ENCODE data around the gene SLC6A19.
"Not testable (repeated sequence)": the region's sequence is repeated elsewhere in the genome, so short reads cannot be mapped to it uniquely, and the experiment has no call there.

SLC6A19 gene

GRCh38 chr5:1201327-1202025 lies at the start of gene SLC6A19:
TSS of gene SLC6A19 (plus strand) at chr5:1201595. CDS start at chr5:1201651, 56 bp downstream.
- no peak for DNase-seq

GRCh38 chr5:1152156-1152555 lies 49.2 kb upstream of the SLC6A19 start:
- no peak for DNase-seq

- no peak for DNase-seq
Measured at GRCh38 chr5:1152771-1153282, 48.6 kb upstream of the SLC6A19 start.

GRCh38 chr5:1153428-1153827 lies 48.0 kb upstream of the SLC6A19 start:
- no peak for DNase-seq

GRCh38 chr5:1155191-1156032 lies 46.0 kb upstream of the SLC6A19 start:
- no peak for DNase-seq

GRCh38 chr5:1156033-1156753 lies 45.2 kb upstream of the SLC6A19 start:
- DNase-seq: no peak

GRCh38 chr5:1156754-1157460 lies 44.5 kb upstream of the SLC6A19 start:
- DNase-seq: no peak

GRCh38 chr5:1157461-1157986 lies 43.9 kb upstream of the SLC6A19 start:
- DNase-seq: not testable (repeated sequence)

- no peak for DNase-seq
Measured at GRCh38 chr5:1158647-1159340, 42.6 kb upstream of the SLC6A19 start.

GRCh38 chr5:1159341-1159675 lies 42.1 kb upstream of the SLC6A19 start:
- DNase-seq: no peak

- no peak for DNase-seq
Measured at GRCh38 chr5:1159774-1160406, 41.5 kb upstream of the SLC6A19 start.

- DNase-seq: no peak
Measured at GRCh38 chr5:1161108-1161832, 40.1 kb upstream of the SLC6A19 start.

- no peak for DNase-seq
Measured at GRCh38 chr5:1161833-1162229, 39.6 kb upstream of the SLC6A19 start.

GRCh38 chr5:1162276-1162675 lies 39.1 kb upstream of the SLC6A19 start:
- no peak for DNase-seq

GRCh38 chr5:1162751-1163150 lies 38.6 kb upstream of the SLC6A19 start:
- DNase-seq: no peak

GRCh38 chr5:1163366-1163765 lies 38.0 kb upstream of the SLC6A19 start:
- no peak for DNase-seq

- no peak for DNase-seq
Measured at GRCh38 chr5:1163879-1164278, 37.5 kb upstream of the SLC6A19 start.

- no peak for DNase-seq
Measured at GRCh38 chr5:1164696-1165630, 36.4 kb upstream of the SLC6A19 start.

- DNase-seq: no peak
Measured at GRCh38 chr5:1165864-1166263, 35.5 kb upstream of the SLC6A19 start.

GRCh38 chr5:1166370-1166769 lies 35.0 kb upstream of the SLC6A19 start:
- no peak for DNase-seq
